ENCODE results near the gene KHDC1.

KHDC1 gene

DNA sequence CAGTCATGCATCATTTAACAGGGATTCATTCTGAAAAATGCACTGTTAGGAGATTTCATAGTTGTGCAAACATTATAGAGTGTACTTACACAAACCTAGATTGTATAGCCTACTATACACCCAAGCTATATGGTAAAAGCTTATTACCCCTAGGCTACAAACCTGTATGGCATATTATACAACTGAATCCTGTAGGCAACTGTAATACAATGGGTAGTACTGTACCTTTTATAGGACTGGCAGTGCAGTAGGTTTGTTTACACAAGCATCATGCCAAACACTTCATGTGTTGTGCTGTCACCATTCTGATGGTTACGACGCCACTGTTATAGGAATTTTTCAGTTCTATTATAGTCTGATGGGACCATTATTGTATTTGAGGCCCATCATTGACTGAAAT, 39.3 kb upstream of the KHDC1 start:
- TF ChIP-seq, protein P1, sequence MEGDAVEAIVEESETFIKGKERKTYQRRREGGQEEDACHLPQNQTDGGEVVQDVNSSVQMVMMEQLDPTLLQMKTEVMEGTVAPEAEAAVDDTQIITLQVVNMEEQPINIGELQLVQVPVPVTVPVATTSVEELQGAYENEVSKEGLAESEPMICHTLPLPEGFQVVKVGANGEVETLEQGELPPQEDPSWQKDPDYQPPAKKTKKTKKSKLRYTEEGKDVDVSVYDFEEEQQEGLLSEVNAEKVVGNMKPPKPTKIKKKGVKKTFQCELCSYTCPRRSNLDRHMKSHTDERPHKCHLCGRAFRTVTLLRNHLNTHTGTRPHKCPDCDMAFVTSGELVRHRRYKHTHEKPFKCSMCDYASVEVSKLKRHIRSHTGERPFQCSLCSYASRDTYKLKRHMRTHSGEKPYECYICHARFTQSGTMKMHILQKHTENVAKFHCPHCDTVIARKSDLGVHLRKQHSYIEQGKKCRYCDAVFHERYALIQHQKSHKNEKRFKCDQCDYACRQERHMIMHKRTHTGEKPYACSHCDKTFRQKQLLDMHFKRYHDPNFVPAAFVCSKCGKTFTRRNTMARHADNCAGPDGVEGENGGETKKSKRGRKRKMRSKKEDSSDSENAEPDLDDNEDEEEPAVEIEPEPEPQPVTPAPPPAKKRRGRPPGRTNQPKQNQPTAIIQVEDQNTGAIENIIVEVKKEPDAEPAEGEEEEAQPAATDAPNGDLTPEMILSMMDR (IDR thresholded peaks at IDR 0.05; ENCODE audit: low read depth, low read length, missing control alignments), result no peak
- no peaks in the 10 kb centered on the region for H3K36me3 ChIP-seq (replicated peaks)
- H3K27ac ChIP-seq, result no peak overlapping the region
- no peak for DNase-seq
- in situ Hi-C loops (cut with HindIII; ENCODE audit: low pct_ligation_motif_present, low sequenced_read_pairs), result no loop called here
- no peaks in the 10 kb centered on the region for H3K27me3 ChIP-seq (replicated peaks)
- no peak overlapping the region for H3K4me3 ChIP-seq (ENCODE audit: low read depth, low read length)

DNA sequence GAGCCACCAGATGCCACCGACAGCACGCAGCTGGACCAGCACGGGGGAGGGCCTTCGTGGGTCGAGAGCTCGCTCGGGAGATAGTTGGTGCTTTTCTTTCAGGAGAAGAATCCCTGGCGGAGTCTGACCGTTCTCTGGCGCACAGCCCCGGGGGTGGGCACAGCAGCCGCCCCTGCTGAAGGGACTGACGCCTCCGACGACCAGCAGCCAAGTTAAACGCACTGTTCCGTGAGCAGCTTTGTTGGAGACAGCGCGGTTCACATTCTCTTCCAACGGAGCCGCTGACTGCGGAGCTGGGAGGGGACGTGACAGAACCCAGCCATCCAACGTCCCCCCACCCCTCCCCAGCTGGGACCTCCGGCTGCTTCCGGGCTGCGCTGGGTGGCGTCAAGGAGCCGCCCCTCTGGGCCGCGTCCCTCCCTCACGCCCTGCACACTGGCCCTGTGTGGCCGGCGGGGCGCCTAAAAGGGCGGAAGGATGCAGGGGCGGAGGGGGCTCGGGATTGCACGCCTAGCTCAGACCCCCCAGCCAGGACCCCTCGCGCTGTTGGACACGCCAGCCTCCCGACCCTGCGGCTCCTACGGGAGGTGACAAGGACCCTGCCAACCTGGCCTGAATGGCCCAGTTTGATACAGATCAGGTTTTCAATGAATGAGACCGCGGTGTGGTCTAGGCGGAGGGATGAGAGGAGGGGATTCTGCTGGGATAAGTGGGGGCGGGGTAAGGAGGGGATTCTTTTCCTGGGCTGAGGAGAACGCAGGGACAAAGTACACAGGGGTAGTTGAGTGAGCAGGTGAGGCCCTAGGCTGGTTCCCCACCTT, 36.4 kb upstream of the KHDC1 start:
- peak overlapping the region; percentile 58 for H3K4me3 ChIP-seq (ENCODE audit: low read depth, low read length)
- H3K27ac ChIP-seq, result no peak overlapping the region
- in situ Hi-C loops (cut with HindIII; ENCODE audit: low pct_ligation_motif_present, low sequenced_read_pairs), result no loop called here
- no peaks in the 10 kb centered on the region for H3K27me3 ChIP-seq (replicated peaks)
- no peaks in the 10 kb centered on the region for H3K36me3 ChIP-seq (replicated peaks)
- DNase-seq, result no peak
- TF ChIP-seq, protein P1 (IDR thresholded peaks at IDR 0.05; ENCODE audit: low read depth, low read length, missing control alignments), result no peak

DNA sequence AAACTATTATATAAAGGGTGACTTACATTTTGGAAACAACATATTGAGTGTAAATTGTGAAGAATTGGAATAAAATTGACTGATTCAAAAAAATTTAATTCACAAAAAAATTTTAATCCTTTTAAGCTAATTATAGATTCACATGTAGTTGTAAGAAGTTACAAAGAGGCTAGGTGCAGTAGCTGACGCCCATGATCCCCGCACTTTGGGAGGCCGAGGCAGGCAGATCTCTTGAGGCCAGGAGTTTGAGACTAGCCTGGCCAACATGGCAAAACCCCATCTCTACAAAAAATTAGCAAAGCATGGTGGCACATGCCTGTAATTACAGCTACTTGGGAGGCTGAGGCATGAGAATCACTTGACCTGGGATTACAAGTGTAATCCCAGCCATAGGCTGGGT, 30.3 kb upstream of the KHDC1 start:
- in situ Hi-C loops (cut with HindIII; ENCODE audit: low pct_ligation_motif_present, low sequenced_read_pairs), result no loop called here
- H3K36me3 ChIP-seq (replicated peaks), result no peaks in the 10 kb centered on the region
- TF ChIP-seq, protein P1 (IDR thresholded peaks at IDR 0.05; ENCODE audit: low read depth, low read length, missing control alignments), result no peak
- no peak overlapping the region for H3K4me3 ChIP-seq (ENCODE audit: low read depth, low read length)
- no peaks in the 10 kb centered on the region for H3K27me3 ChIP-seq (replicated peaks)
- no peak overlapping the region for H3K27ac ChIP-seq
- no peak for DNase-seq

DNA sequence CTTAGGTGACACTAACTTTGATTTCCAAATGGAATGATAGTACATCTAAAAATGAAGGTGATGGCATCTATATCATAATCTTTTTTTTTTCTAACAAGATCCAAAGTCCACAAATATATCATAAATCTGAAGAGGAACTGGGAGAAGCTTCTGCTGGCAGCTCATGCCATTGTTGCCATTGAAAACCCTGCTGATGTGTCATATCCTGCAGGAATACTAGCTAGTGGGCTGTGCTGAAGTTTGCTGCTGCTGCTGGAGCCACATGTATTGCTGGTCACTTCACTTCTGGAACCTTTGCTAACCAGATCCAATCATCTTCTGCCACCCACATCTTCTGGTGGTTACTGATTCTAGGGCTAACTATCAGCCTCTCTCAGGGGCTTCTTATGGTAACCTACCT, 27.4 kb upstream of the KHDC1 start:
- in situ Hi-C loops (cut with HindIII; ENCODE audit: low pct_ligation_motif_present, low sequenced_read_pairs), result no loop called here
- Histone ChIP-seq H3K27ac (no peak overlapping the region), H3K27me3 (replicated peaks) (no peaks in the 10 kb centered on the region), H3K36me3 (replicated peaks) (no peaks in the 10 kb centered on the region), H3K4me3 (ENCODE audit: low read depth, low read length) (no peak overlapping the region)
- peak; percentile 18 for DNase-seq
- TF ChIP-seq, protein P1 (IDR thresholded peaks at IDR 0.05; ENCODE audit: low read depth, low read length, missing control alignments), result no peak

DNA sequence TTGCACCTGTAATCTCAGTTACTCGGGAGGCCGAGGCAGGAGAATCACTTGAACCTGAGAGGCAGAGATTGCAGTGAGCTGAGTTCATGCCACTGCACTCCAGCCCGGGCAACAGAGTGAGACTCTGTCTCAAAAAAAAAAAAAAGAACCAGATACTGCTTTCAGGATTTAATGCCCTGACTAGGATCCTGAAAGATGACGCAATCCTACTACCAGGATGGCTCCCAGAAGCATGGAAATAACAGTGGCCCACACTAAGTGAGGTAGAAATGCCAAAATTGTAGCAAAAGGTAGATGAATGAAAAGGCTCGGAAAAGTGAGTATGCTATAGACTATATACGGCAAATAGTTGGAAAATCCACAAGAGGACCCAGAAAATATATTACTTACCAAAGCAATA, 23.8 kb upstream of the KHDC1 start:
- no peaks in the 10 kb centered on the region for H3K27me3 ChIP-seq (replicated peaks)
- no peak overlapping the region for H3K4me3 ChIP-seq (ENCODE audit: low read depth, low read length)
- TF ChIP-seq, protein P1 (IDR thresholded peaks at IDR 0.05; ENCODE audit: low read depth, low read length, missing control alignments), result no peak
- no peak overlapping the region for H3K27ac ChIP-seq
- DNase-seq, result no peak
- in situ Hi-C loops (cut with HindIII; ENCODE audit: low pct_ligation_motif_present, low sequenced_read_pairs), result no loop called here
- H3K36me3 ChIP-seq (replicated peaks), result no peaks in the 10 kb centered on the region

All from brain microvascular endothelial cell (primary cell).